ENCODE measurements around the gene SLC38A10.

Gene SLC38A10

DNA sequence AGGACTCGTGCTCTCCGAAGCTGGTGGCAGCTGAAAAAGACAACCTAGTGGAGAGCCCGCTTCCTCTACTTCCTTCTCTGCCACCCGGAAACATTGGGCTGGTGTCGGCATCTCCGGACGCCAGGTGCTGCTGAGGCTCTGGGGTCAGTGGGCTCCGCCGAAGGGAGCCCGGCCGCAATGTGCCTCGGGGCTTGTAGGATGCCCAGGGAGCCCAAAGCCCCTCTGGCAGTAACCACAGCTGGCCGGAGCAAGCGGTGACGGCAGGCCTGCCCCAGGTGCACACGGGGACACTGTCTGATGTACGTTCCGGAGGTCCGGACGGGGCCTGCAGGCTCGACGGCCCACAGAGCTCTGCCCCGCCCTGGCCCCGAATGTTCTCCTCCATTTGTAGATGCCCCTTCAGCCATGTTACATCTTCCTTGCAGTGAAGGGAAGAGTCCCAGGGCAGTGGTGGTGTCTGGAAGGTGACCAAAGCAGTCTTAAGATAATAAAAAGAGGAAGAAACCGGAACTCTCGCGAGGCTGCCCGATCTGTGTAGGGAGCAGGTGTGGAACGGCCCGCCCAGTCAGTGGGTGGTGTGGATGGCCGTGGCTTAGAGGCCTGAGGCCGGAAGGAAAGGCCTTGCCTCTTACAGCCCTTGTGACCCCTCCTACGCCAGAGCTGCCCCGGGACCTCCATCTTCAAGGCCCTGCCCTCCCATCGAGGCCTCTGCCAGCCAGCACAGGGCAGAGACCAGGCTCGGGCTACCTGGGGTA, 33.3 kb downstream of the SLC38A10 start:
- no peak for DNase-seq
- in situ Hi-C loops (cut with MboI; ENCODE audit: low pct_unique_long_range_greater_than_20kb, low sequenced_read_pairs), result no loop called here

DNA sequence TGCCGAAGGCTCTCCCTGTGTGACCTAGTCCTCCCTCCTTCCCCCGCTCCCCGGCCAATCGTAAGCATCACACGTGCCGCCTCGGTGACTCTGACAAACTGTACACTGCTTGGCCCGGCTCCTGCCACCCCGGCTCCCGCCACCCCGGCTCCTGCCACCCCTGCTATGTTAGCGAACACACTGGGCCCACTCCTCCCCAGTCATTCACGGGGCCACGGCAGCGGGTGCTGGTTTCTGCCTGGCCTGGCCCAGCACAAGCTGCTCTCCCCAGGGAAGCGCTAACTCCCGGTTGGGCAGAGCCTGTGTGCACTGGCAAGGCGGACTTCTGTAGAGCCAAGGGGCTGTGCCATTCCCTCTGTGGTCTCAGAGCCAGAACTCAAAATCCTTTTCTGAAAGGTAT, 34.0 kb downstream of the SLC38A10 start:
- no peak for DNase-seq
- in situ Hi-C loops (cut with MboI; ENCODE audit: low pct_unique_long_range_greater_than_20kb, low sequenced_read_pairs), result no loop called here

DNA sequence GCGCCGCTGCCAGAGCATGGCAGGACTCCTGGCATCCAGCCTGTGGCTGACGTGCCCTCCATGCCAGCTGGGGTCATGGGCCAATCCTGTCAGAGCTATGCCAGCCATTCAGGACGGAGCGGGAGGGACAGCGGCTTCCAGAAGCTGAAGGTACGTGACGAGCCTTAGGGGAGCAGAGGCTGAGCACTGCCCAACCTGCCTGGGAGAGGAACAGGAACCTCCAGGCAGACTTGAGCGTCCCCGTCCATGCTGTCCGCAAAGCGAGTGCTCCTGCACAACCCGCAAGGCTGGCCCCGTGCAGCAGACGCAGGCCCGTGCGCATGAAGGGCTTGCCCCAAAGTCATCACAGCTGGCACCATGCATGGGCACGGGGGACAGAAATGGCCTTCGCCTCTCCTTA, 34.5 kb downstream of the SLC38A10 start:
- no peak for DNase-seq
- in situ Hi-C loops (cut with MboI; ENCODE audit: low pct_unique_long_range_greater_than_20kb, low sequenced_read_pairs), result no loop called here

DNA sequence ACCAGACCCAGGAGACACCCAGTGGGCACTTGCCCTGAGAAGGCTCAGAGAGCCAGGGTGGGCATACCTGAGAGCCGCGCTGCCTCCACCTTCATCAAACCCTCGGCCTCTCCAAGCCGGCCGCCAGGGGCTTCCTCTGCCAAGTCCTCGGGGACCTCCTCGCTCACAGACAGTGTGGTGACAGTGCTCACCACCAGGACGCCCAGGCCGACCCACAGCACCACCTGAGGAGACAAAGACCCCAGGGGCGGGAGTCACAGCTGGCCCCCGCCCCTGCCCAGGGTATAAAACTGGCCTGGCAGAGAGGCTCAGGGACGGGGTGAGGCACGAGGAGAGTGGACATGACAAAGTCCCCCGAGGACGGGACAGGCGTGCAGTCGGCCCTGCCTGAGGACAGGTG, 34.9 kb downstream of the SLC38A10 start:
- in situ Hi-C loops (cut with MboI; ENCODE audit: low pct_unique_long_range_greater_than_20kb, low sequenced_read_pairs), result no loop called here
- DNase-seq, result no peak

DNA sequence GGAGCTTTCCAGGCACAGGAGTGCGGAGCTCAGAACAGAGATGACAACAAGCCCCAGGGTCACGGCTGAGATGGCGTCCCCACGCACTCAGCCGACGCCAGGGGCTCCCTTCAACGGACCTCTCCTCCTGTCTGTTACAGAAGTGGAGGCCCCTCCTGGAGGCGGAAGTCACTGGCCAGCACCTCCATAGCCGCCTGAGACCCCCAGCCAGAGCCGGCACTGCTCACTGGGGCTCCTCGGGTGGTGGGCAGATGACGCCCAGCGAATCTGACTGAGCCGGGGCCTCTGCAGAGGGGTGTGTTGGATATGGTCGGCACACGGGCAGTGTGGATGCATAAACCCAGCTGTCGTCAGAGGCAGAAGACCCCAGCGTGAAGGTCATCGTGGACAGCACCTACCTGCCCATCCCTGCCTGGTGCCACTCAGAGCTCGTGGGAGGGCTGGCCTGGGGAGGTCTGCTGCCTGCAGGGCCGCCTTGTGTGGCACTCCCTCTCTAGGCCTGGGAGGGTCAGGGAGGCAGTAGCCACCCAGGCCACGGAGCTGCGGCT, 36.0 kb downstream of the SLC38A10 start:
- in situ Hi-C loops (cut with MboI; ENCODE audit: low pct_unique_long_range_greater_than_20kb, low sequenced_read_pairs), result no loop called here
- DNase-seq, result no peak

DNA sequence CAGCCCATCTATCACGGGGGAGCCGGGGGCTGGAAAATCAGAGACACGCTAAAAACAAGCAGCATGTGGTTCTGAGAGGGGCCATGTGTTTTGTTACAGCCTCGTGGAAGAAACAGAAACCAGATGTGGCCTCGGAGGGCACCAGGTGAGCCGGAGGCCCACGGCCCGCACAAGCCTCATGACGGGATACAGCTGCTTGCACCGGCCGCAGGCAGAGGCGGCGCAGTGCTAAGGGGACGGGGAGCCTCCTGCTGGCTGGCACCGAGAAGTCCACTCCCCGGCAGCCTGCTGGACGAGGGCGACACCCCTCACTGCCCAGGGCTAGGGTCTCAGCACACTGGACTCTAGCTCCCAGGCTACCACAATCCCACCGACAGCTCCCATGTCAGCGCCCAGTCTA, 36.8 kb downstream of the SLC38A10 start:
- no peak for DNase-seq
- in situ Hi-C loops (cut with MboI; ENCODE audit: low pct_unique_long_range_greater_than_20kb, low sequenced_read_pairs), result no loop called here

DNA sequence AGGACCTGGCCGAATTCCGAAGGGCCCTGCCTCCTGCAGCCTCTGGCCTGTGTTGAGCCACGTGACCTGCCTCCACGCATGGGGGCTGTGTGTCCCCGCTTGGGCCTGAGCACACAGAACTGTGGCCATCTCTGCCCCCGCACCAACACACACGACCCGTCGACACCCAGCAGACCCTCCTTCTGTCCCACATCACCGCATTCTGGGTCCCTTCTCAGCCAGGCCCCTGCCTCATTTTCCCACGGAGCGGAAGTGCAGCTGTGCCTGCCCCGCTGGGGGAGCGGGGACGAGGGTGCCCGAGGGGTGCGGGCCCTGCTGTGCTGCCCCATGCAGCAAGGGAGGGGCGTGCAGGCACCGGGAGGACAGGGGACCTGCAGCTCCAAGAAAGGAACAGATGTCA, 37.6 kb downstream of the SLC38A10 start:
- no peak for DNase-seq
- in situ Hi-C loops (cut with MboI; ENCODE audit: low pct_unique_long_range_greater_than_20kb, low sequenced_read_pairs), result no loop called here

DNA sequence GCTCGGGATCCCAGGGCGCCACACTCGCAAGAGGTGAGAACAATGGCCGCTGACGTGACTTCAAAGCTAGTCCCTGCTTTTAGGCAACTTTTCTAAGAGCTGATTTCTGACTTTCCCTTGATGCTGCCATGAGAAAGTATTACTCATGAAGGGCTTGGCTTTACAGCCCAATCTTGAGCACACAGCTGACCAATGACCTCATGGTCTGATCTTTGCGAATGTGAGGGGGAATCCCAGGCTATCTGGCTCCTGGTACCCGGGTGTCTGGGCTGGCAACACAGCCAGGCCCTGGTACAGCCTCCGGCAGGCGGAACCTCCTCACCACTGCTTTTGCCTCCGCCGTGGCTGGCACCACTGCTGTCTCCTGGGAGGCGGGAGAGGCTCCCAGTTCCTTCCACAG, 38.5 kb downstream of the SLC38A10 start:
- in situ Hi-C loops (cut with MboI; ENCODE audit: low pct_unique_long_range_greater_than_20kb, low sequenced_read_pairs), result no loop called here

DNA sequence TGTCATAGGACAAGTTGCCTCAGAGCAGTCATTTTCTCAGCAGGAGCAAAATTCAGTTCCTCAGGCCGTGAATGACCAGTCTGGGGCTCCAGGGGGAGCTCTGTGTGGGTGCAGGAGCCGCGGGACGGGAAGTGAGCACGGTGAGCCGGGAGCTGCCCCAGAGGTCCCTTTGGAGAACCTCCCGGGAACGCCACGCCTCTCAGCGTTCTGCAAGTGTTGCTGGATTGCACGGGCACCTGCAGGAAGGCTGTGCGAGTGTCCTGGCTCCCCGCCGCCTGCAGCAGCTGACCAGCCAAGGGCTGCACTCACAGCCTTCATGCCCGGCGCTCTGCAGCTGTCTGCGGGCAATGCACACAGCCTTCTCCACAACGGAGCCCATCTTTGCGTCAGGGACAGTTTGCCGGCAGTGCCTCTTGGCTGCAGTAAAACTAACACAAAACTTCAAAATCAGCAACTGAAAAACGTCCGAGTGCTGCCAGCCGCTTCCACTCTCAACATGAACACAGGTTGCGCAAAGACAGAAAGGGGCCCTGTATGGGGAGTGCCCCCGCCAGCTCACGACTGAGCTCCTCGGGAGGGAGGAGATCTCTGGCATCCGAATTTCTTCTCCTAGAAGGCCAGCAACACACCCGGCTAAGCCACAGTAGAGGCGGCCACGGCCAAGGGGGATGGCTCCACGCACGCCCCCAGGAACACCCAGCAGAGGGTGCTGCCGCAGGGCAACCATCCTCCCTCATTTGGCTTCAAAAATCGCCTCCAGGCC, 40.0 kb downstream of the SLC38A10 start:
- no peak for DNase-seq
- in situ Hi-C loops (cut with MboI; ENCODE audit: low pct_unique_long_range_greater_than_20kb, low sequenced_read_pairs), result no loop called here

More for the DNA sequence above, 38.5 kb downstream of the SLC38A10 start:
- no peak for DNase-seq

DNA sequence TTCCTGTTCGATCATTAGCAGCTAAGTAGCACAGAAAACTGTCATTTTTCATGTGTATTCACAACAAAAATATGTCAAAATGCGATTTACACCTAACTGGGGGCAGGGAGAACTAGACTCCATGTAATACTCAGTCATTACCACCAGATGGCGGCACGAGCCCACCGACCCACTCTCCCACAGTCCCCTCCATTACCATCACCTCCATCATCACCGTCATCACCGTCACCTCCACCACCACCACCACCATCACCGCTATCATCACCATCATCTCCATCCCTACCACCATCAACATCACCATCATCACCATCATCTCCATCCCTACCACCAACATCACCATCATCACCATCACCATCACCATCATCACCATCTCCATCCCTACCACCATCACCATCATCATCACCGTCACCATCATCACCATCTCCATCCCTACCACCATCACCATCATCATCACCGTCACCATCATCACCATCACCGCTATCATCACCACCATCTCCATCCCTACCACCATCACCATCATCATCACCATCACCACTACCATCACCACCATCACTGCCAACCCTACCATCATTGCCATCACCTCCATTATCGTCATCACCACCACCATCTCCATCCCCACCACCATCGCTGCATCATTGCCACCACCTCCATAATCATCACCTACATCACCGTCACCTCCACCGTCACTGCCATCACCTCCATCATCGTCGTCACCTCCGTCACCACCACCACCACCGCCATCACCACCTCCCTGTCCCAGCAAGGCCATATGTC, 41.6 kb downstream of the SLC38A10 start:
- DNase-seq, result peak; percentile 74
- in situ Hi-C loops (cut with MboI; ENCODE audit: low pct_unique_long_range_greater_than_20kb, low sequenced_read_pairs), result no loop called here

DNA sequence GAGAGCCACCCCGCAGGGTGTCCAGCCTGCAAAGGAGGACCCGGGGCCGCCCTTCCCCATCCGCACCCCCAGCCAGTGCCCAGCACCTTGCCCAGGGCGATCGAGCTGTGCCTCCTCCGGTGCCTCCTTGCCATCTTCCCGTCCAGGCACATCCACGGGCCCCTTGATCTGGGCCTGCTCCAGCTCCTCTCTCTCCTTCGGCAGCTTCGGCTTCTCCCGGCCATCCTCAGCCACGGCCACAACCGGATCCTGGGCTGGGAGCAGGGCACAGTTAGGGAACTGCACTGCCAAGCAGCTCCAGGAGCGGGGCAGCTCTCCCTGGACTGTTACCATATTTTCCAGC, 42.1 kb downstream of the SLC38A10 start:
- DNase-seq, result no peak
- in situ Hi-C loops (cut with MboI; ENCODE audit: low pct_unique_long_range_greater_than_20kb, low sequenced_read_pairs), result no loop called here

DNA sequence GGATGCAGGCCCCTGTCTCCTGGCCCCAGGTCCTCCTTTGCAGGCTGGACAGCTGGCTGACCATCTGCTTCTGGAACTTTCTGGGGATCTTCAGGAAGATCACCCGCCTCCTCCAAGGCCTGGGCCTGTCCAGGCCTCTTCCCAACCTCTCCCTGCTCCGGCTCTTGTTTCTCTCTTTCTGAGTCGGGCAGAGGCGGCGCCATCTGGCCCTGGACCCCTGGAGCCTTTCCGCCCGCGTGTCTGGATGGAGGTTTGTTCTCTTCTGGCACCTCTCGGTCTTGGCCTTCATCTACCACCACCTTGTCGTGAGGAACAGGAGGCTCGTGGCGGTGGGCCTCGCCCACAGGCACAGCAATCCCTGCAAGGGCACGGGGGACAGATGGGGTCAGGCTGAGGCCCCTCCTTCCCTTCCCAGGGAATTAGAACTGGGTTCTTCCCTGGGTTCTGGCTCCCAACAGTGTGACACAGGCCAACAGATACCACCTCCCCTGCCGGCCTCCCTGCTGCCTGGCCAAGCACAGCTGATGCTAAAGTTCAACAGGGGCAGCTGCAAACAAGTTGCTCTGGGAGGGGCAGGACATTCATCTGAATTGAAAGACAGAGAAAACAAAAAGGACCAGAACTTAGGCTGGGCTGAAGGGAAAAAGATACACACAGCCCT, 42.7 kb downstream of the SLC38A10 start:
- in situ Hi-C loops (cut with MboI; ENCODE audit: low pct_unique_long_range_greater_than_20kb, low sequenced_read_pairs), result no loop called here
- DNase-seq, result no peak

DNA sequence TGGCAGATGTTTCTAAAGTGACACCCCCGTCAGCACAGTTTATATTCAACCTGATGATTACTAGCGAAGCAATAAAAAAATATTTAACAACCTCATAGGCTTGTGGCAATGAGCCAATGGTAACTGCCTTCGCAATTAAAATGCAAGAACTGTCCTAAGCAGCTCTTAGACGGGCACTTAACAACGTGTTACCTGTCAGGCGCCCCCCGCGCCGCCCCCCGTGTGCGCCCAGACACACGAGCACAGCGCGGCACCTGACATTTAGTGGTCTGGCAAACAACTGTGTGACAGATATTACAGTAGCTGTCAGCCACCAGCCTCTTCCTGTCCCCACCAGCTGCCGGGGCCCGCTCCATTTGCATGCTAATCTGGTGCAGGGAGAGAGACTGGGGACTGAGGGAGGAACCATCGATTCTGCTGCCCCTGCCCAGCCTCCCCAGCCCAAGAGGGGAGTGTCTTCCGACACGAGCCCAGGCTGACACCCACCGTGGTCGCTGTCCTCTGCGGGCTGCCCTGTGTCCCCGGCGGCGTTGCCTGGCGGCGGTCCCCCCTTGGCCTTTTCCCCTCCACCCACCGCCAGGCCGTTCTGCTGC, 43.3 kb downstream of the SLC38A10 start:
- DNase-seq, result no peak
- in situ Hi-C loops (cut with MboI; ENCODE audit: low pct_unique_long_range_greater_than_20kb, low sequenced_read_pairs), result no loop called here

DNA sequence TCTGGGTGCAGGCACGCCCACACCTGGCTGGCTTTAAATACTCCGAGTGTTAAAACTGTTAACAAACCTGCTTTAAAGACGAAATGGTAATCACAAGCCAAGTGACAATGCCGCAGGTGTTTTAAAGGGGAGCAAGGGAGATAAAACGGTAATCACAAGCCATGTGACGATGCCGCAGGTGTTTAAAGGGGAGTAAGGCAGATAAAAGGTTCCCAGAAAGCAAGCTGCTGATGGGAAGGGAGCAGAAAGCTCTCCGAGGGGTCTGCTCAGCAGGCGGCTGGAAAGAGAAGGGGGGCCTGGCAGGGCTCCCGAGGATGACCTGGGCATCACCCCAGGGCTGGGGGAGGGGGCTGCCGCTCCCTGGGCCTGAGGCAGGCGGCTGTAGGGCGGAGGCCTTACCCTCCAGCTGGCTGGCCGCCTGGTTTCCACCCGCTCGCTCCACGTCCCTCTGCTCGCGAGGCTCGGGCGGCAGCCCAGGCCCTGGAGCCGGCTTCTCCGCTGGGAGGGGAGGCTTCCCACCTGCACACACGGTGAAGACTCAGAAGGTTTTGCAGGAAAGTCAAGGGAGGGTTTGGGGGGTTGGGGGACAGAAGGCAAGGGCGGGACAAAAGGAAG, 43.9 kb downstream of the SLC38A10 start:
- in situ Hi-C loops (cut with MboI; ENCODE audit: low pct_unique_long_range_greater_than_20kb, low sequenced_read_pairs), result no loop called here

DNA sequence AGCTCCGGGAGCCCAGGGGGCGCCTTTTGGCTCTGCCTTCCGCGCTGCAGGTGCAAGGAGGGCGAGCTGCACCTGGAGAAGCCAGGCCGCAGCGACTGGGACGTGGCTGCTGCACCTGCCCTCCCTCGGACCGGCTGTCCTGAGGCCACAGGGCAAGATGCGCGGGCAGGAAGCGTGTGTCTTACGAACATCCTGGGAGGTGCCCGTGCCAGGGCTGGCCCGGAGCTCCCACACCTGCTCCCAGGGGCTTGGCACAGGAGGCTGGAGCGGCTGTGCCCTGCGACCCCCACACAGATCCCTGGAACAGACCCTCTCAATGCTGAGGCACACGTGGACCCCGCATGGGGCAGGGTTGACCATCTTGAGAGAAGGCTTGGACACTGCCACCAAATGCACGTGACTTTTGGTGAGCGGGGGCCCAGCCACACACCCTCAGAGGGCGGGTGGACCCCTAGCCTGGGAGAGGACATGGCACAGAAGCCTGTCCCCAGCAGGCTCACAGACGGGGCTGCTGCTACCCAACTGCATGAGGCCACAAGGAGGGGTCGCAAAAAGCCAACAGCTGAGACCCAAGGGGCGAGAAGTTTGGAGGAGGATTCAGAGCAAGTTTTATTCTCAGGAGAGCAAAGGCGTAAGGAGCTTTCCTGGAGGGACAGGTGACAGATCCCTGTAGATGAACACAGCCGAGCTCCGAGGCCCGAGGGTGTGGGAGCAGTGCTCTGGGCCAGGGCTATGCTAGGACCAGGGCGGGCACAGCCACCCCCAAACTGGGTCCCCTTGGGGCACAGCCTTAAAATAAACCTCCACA, 44.6 kb downstream of the SLC38A10 start:
- no peak for DNase-seq
- in situ Hi-C loops (cut with MboI; ENCODE audit: low pct_unique_long_range_greater_than_20kb, low sequenced_read_pairs), result no loop called here

More for the DNA sequence above, 43.9 kb downstream of the SLC38A10 start:
- DNase-seq, result no peak

DNA sequence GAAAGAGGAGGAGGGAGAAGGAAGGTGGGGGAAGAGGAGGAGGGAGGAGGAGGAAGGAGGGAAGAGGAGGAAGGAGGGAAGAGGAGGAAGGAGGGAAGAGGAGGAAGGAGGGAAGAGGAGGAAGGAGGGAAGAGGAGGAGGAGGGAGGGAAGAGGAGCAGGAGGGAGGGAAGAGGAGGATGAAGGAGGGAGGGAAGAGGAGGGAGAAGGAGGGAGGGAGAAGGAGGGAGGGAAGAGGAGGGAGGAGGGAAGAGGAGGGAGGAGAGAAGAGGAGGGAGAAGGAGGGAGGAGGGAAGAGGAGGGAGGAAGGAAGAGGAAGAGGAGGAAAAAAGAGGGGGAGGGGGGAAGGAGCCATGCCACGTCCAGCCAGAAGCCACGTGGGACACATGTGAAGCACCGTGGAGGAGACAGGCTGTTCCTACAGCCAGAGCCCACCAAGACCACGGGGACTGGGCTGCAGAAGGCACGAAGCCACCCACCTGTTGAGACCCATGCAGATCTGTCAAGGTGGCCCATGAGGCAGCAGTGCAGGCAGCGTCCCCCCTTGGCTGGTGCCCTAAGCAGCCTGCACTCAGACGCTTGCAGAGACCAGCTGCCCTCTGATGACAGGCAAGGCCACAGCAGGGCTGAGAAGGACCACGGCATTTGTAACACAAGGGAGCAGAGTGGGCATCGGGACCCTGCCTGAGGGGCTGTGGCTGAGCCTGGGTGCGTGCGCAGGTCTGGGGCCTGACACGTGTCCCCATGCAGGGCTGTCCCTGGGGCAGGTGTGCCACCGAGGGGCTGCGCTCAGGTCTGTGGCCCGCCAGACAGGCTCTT, 45.7 kb downstream of the SLC38A10 start:
- DNase-seq, result no peak
- in situ Hi-C loops (cut with MboI; ENCODE audit: low pct_unique_long_range_greater_than_20kb, low sequenced_read_pairs), result no loop called here

DNA sequence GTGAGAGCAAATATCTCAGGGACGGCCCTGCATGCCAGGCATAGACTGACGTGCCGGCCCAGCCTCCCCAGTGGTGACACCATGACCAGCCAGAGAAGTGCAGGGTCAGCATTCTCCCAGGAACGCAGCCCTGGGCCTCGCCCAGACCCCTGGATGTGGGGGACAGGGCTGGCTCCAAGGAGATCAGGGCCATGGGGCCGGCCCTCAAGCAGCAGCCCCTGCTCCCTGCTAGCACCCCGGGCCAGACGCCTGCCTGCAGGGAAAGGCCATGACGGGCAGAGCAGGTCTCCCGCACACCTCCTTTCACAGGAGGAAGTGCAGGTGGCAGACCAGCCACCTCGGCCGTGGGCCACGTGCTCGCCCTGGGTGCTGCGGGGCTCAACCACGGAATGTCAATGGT, 46.5 kb downstream of the SLC38A10 start:
- in situ Hi-C loops (cut with MboI; ENCODE audit: low pct_unique_long_range_greater_than_20kb, low sequenced_read_pairs), result no loop called here
- DNase-seq, result no peak

All from KBM-7 (cell line).